HG02623 (cell line): ENCODE measurements around the gene KIF3C.
"Not testable (repeated sequence)": the region's sequence is repeated elsewhere in the genome, so short reads cannot be mapped to it uniquely, and the experiment has no call there.

Source experiments
- ATAC-seq: cut with Tn5 transposase; IDR thresholded peaks from one replicate; pipeline ENCODE4 v1.9.1; 2021; ENCODE audit warnings: moderate library complexity; ENCODE audit not compliant: unreplicated experiment

KIF3C gene

GRCh38 chr2:26000561-26001082 lies 18.3 kb upstream of the KIF3C start:
- ATAC-seq: no peak

DNA sequence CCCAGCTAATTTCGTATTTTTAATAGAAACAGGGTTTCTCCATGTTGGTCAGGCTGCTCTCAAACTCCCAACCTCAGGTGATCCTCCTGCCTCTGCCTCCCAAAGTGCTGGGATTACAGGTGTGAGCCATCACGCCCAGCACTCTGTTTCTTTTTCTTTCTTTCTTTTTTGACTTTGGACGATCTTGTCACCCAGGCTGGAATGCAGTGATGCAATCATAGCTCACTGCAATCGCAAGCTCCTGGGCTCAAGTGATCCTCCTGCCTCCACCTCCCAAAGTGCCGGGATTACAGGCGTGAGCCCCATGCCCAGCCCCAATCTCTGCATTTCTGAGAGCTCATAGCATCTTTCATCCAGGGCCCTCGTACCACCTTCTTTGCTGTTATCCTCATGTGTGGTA lies 17.1 kb upstream of the KIF3C start:
- ATAC-seq: not testable (repeated sequence)

DNA sequence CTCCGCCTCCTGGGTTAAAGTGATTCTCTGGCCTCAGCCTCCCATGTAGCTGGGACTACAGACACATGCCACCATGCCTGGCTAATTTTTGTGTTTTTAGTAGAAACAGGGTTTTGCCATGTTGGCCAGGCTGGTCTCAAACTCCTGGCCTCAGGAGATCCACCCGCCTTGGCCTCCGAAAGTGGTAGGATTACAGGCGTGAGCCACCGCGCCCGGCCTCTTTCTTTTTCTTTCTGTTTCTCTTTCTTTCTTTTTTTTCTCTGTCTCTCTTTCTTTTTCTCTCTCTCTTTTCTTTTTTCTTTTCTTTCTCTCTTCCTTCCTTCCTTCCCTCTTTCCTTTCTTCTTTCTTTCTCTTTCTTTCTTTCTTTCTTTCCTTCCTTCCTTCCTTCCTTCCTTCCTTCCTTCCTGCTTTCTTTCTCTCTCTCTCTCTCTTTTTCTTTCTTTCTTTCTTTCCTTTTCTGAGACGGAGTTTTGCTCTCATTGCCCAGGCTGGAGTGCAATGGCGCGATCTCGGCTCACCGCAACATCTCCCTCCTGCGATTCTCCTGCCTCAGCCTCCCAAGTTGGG lies 16.6 kb upstream of the KIF3C start:
- not testable (repeated sequence) for ATAC-seq

DNA sequence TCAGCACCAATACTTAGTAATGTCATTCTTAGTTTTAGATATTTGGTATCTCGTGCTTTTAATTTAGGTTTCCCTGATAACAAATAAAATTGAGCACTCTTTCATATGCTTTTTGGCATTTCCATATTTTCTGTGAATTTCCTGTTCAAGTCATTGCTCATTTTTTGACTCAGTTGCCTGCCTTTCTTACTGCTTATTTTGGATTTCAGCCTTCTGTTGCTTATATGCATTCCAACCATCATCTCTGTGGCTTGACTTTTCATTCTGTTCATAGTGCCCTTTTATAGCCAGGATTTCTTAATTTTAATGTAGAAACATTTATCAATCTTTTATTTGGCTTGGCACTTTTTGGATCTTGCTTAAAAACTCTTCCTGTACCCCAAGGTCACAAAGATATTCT lies 14.5 kb upstream of the KIF3C start:
- ATAC-seq: no peak

- no peak for ATAC-seq
These were observed 12.2 kb upstream of the KIF3C start for GRCh38 chr2:25994509-25994908.

GRCh38 chr2:25993049-25993448 lies 10.8 kb upstream of the KIF3C start:
- no peak for ATAC-seq

GRCh38 chr2:25992556-25992955 lies 10.3 kb upstream of the KIF3C start:
- no peak for ATAC-seq

GRCh38 chr2:25991965-25992364 lies 9.7 kb upstream of the KIF3C start:
- ATAC-seq: no peak

DNA sequence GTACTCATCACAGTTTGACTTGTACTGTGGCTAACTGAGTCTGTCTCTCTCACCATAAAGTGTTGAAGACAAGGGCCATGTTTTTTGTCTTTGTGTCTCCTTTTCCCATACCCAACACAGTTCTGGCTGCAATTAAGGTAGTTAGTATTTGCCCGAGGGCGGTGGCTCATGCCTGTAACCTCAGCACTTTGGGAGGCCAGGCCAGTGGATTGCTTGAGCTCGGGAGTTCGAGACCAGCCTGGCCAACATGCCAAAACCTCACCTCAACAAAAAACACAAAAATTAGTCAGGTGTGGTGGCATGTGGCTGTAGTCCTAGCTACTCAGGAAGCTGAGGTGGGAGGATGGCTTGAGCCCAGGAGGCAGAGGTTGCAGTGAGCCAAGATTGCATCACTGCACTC lies 6.9 kb upstream of the KIF3C start:
- no peak for ATAC-seq

DNA sequence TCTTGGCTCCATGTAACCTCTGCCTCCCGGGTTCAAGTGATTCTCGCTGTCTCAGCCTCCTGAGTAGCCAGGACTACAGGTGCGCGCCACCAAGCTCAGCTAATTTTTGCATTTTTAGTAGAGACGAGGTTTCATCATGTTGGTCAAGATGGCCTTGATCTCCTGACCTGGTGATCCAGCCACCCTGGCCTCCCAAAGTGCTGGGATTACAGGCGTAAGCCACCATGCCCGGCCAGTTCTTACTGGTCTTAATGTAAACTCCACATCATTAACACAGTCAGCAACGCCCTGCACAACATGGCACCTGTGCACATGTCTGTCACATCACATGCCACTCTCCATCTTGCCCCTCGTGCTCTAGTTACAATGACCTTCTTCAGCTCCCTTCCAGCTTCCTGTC lies 5.8 kb upstream of the KIF3C start:
- ATAC-seq: no peak

- no peak for ATAC-seq
These were observed 1.4 kb upstream of the KIF3C start for GRCh38 chr2:25983735-25984134.

- no peak for ATAC-seq
These were observed 627 bp upstream of the KIF3C start for GRCh38 chr2:25982968-25983280.

GRCh38 chr2:25981596-25982272 lies 563 bp downstream of the KIF3C start:
- peak; percentile 18 for ATAC-seq

GRCh38 chr2:25980951-25981350 lies 1.3 kb downstream of the KIF3C start:
- ATAC-seq: no peak

DNA sequence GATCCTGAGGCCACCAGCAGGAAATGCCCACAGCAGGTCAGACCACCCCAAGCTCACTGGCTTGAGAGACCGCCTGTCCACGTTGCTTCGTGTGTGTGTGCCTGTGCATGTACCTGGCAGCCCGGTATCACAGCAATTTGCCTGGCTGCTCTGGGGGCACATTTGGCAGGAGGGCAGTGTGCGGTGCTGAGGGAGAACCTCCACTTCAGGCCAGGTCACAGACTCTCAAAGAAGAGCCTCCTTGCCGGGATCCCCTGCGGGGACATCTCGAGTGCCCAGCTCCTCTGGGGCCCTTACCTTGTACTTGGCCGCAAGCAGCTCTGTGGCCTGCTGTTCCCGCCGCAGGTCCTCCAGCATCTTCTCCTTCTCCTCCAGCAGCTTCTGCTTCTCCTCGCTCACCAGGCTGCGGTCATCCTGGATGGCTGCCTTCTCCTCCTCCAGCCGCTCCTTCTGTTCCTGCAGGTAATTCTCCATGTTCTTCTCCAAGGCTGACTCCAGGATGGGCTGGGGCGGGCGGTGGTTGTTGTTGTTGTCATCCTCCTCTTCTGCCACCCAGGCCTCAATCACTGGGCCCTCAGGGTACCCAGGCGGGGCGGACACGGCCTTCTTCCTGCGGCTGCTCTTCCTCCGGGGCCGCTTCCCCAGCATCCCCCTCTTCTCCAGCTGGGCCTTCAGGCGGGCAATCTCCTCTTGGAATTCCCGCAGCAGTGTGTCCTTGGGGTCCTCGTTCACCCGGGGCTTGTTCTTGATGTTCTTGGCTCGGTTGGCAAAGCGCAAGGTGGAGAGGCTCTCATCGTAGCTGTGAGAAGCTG lies 2.0 kb downstream of the KIF3C start:
- ATAC-seq: no peak

GRCh38 chr2:25979001-25979400 lies 3.3 kb downstream of the KIF3C start:
- no peak for ATAC-seq

DNA sequence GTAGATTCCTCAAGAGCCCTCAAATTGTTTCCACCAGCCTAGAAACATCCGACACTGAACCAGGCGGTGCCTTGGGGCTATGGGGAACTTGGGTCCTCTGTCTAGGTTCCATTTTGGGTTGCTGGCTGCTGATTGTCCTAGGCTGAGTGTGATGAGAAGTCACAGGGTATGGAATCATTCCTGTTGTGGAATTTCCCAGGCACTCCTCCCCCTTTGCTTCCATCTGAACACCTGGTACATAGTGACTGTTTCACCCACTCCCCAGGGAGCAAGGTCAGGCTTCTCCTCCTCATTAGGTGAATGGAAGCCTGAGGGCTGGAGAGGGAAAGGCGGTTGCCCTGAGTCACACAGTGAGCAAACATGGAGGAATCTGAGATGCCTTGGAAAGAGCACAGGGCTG lies 4.5 kb downstream of the KIF3C start:
- no peak for ATAC-seq

DNA sequence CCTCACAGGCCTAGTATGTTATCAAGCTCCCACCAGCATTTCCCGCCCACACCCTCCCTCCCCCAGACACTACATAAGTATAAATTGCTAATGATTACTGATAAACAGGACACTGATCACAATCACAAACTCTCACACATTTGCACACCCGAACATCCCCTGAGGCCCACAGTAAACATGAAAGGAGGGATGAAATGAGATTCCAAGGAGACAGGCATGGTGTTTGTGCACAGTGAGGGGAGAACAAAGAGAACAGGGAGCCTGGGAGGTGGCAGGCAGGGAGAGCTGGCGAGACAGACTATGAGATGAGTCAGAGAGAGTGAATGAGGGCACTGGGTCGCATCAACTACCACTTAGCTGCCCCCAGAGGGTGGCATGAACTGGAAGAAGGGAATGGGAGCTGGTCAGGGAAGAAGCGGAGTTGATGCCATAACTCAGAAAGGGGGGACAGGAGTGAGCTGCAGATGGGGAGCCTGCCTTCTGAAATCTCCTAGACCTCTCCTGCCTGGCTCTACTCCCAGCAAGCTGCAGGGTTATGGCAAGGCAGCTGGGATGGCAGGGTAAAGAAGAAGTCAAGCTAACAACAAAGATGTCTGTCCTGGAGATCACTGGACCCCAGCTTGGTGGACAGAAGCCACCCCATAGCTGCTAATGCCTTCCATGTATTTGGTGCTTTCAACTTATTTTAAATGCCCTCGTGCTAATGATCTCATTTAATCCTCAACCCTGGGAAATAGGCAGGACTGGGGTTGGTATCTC lies 5.1 kb downstream of the KIF3C start:
- ATAC-seq: no peak

- ATAC-seq: no peak
These were observed 10.1 kb downstream of the KIF3C start for GRCh38 chr2:25972049-25972823.

GRCh38 chr2:25971596-25971995 lies 10.7 kb downstream of the KIF3C start:
- ATAC-seq: no peak
